HG03097 (cell line): Measurements from ENCODE around the gene OSBPL5.

Experiments
- ATAC-seq: cut with Tn5 transposase; IDR thresholded peaks from one replicate; pipeline ENCODE4 v1.9.1; 2021; ENCODE audit not compliant: unreplicated experiment, low FRiP score

OSBPL5 gene, protein sequence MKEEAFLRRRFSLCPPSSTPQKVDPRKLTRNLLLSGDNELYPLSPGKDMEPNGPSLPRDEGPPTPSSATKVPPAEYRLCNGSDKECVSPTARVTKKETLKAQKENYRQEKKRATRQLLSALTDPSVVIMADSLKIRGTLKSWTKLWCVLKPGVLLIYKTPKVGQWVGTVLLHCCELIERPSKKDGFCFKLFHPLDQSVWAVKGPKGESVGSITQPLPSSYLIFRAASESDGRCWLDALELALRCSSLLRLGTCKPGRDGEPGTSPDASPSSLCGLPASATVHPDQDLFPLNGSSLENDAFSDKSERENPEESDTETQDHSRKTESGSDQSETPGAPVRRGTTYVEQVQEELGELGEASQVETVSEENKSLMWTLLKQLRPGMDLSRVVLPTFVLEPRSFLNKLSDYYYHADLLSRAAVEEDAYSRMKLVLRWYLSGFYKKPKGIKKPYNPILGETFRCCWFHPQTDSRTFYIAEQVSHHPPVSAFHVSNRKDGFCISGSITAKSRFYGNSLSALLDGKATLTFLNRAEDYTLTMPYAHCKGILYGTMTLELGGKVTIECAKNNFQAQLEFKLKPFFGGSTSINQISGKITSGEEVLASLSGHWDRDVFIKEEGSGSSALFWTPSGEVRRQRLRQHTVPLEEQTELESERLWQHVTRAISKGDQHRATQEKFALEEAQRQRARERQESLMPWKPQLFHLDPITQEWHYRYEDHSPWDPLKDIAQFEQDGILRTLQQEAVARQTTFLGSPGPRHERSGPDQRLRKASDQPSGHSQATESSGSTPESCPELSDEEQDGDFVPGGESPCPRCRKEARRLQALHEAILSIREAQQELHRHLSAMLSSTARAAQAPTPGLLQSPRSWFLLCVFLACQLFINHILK

GRCh38 chr11:3165152-3165705 lies at the start of gene OSBPL5:
Gene OSBPL5, minus strand, starts transcription at chr11:3165310. Its CDS starts 36,162 bp downstream, at chr11:3129148.
- ATAC-seq, result no peak

DNA sequence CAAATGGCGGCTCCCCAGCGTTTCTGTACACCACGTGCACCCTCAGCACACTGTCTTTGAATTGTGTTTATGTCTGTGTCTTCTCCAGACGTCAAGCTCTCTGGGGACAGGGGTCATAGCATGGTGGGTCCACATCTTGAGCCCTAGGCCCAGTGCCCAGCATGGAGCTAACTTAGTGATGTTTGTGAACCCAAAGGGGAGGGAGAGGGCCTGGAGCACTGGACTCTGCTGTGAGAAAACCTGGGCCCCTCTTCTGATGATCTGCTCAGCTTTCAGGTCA lies 49.2 kb upstream of the OSBPL5 start:
- ATAC-seq, result no peak

- no peak for ATAC-seq
Observed at GRCh38 chr11:3213659-3214419, 48.7 kb upstream of the OSBPL5 start.

- no peak for ATAC-seq
Observed at GRCh38 chr11:3208272-3208671, 43.2 kb upstream of the OSBPL5 start.

- ATAC-seq, result no peak
Observed at GRCh38 chr11:3207526-3208189, 42.5 kb upstream of the OSBPL5 start.

- no peak for ATAC-seq
Observed at GRCh38 chr11:3206922-3207204, 41.8 kb upstream of the OSBPL5 start.

DNA sequence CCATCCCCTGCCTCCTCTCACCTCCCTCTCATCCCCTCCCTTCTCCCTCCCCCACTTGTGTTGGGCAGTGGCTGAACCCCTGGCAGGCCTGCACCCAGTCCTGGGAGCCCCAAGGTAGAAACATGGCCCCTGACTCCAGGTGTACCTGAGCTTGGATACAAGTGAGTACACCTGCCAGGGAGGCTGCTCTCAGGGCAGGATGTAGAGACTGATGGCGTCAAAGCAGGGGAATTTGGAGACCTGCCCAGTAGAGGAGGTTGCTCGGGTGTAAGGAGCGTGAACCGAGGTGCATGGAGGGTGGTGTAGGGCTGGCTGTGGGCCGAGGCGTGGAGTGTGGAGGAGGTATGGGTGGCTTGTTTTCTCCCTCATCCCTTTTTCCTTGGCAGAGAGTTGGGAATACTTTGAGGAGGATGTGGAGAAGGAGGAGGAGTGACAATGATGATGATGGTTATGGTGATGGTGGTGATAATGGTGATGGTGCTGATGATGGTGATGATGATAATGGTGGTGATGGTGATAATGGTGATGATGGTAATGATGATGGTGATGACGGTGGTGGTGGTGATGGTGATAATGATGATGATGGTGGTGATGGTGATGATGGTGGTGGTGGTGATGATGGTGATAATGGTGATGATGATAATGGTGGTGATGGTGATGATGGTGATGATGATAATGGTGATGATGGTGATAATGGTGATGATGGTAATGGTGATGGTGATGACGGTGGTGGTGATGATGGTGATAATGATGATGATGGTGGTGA lies 41.2 kb upstream of the OSBPL5 start:
- no peak for ATAC-seq

DNA sequence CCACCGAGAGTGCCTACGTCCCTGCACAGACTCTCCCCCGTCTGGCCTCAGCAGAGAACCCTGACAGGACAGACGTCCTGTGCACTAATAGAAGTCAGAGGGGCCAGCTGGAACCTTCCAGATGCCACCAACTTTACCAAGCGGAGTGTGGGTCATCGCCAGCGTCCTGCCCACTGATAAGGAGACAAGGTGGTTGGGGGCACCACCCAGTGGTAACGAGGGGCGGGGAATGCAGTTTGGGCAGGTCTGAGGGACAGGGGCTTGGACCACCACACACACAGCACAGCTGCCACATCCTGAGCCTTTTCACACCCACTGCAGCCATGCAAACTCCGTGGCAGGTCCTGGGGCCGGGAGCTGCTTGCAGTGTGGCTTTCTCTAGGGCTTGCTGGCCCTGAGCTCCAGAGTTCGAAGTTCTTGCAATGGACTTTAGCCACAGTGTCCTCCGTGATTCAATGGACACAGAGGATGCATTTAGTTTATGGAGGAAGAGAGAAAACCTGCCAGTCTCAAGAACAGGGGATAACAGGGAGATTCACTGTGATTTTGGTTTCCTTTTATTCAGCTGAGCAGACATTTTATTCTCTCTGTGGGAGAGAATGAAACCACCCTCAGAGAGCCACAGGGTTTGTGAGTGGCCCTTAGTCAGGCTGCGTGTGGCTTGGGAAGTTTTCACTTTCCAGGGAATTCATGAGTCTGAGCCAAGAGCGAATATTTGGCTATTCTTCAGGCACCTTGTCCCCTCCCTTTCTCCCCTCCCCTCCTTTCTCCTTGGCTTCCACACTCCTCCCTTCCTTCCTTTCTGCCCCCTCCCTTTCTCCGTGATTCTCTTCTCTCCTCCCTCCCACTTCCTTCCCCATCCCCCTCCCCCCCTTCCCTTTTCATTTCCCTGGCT lies 40.4 kb upstream of the OSBPL5 start:
- ATAC-seq, result no peak

- ATAC-seq, result no peak
Observed at GRCh38 chr11:3204141-3205015, 39.3 kb upstream of the OSBPL5 start.

DNA sequence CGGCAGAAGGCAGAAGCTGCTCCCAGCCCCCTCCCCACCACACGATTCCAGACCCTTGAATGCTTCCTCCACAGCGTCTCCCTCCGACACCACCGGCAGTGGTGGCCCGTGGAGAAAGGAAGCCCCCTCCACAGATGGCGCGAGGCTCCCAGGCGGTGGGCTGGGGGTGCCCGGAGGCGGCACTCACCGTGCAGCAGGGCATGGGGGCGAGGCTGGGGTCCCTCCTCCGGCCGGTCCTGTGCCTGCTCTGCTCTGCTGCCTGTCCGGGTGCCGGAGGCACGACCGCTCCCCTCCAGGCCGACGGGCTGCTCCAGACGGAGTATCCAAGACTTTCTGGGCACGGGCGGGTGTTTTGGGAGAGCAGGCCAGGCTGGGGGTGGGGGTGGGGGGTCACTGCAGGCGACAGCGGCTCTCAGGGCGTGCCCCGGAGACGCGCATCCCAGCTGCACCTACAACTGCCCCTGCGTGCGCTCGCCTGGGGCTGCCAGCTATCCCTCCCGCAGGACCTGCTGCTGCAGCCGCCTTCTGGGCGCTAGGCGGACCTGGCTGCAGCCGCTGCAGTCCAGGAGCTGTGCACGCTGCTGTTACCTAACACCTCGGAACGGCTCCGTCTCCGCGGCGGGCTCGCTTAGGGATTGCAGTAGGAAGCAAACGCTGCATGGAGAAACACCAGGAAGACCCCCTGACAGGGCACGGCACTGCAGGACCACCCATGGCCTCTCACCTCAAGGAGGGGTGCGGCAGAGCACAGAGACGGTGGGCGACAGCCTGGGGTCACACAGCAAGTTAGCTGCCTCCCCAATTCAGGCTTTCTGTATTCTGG lies 38.3 kb upstream of the OSBPL5 start:
- no peak for ATAC-seq

- ATAC-seq, result no peak
Observed at GRCh38 chr11:3202759-3203158, 37.6 kb upstream of the OSBPL5 start.

DNA sequence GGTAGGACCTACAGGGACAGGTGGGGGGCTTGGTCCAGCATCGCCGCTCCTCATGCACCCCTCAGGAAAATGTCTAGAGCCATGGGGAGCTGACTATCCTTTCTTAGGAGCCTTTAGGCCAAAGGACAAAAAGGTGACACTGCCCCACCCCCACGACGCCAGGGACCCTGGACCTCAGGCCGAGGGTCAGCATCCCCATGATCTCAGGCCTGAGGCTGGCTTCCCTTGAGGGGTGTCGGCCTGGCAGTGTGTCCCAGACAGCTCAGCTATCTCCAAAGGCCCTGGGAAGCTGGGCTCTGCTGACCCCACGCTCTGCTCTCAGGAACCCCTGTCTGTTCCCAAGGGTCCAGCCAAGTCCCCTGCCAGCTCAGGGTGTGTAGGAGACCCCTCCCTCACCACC lies 37.2 kb upstream of the OSBPL5 start:
- ATAC-seq, result no peak

- ATAC-seq, result no peak
Observed at GRCh38 chr11:3201677-3202181, 36.6 kb upstream of the OSBPL5 start.

DNA sequence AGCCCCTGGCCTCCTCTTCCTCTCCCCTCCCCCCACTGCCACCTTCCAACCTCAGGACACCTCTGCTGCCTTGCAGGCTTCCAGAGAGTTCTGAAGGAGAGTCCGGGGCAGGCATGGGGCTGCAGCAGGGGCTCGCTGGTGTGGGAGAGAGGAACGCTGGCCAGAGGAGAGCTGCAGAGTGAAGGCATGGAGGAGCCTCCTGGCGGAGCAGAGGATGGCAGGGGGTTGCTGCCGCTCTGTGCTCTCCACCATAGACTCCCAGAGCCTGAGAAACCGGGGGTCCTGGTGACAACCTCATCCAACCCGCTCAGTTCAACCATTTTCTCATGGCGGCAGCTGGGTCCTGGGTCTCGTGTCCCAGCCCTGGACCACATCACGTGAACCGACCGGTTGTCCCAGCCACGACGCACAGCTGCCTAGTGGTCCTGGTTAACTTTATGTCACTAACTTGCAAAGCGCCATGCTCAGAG lies 36.0 kb upstream of the OSBPL5 start:
- ATAC-seq, result no peak

DNA sequence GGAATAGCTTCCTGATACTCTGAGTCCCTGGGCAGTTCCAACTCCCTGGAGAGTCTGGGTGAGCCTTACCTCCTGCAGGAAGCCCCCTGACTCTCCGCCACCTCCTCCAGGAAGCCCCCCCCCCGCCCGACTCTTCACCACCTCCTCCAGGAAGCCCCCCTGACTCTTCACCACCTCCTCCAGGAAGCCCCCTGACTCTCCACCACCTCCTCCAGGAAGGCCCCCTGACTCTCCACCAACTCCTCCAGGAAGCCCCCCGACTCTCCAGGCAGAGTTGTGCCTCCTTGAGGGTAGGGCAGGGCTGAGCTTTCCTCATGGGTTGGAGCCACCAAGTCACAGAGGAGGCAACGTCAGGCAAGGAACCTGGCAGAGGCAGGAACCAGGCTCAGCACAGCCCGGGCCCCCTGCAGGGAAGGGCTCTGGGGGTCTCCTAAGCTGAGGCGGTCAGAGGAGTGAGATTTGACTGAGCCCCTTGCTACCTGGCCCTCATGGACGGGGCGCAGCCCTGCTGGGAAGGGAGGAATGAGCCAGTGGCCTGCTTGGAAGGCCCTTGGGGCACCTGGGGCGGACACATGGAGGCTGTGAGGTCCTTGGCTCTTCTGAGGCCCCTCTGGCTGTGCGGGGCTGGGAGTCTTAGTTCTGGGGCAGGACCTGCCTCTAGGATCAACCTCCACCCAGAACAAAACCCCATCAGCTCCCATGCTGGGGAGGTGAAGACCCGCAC lies 35.4 kb upstream of the OSBPL5 start:
- no peak for ATAC-seq
